Measurements from ENCODE around the gene CD164L2.
"Not testable (repeated sequence)": the region's sequence is repeated elsewhere in the genome, so short reads cannot be mapped to it uniquely, and the experiment has no call there.

CD164L2 gene

DNA sequence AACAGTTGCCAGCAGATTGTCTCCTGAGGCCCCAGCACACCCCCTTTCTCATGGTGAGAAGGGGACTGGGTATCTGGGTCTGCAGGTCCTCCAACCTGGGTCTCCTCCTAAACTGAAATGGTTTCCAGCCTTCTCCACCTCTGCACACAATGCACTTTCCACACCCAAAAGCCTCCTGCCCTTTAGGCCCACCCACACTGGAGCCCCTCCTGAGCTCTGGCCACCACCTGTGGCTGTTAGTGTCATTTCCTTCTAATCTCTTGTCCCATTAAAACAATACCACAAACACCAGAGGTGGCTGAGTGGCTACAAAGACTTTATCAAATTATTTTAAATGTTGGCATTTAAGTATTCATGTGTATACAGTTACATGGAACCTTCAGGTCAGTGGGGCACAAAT is 20.8 kb upstream of the CD164L2 start:
- DNase-seq = no peak

- peak; percentile 26 for DNase-seq
Measured at GRCh38 chr1:27403065-27403726, 20.1 kb upstream of the CD164L2 start.

- DNase-seq = peak; percentile 45
Measured at GRCh38 chr1:27402349-27402754, 19.2 kb upstream of the CD164L2 start.

DNA sequence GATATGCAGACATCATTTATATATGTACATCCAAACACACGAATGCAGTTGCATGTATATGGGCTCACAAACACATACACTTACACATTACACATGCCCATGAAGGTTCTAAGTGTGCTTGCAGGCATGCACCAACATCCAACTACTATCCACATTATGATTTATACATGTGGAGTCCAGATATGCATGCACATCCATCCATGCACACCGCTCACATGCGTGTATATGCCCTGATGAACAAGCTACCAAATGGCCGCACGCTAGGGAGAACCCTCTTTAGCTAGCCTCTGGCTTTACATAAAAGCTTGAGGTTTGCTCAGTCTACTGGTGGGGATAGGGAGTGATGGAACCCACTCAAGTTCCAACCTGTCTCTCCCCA is 17.8 kb upstream of the CD164L2 start:
- DNase-seq = no peak

DNA sequence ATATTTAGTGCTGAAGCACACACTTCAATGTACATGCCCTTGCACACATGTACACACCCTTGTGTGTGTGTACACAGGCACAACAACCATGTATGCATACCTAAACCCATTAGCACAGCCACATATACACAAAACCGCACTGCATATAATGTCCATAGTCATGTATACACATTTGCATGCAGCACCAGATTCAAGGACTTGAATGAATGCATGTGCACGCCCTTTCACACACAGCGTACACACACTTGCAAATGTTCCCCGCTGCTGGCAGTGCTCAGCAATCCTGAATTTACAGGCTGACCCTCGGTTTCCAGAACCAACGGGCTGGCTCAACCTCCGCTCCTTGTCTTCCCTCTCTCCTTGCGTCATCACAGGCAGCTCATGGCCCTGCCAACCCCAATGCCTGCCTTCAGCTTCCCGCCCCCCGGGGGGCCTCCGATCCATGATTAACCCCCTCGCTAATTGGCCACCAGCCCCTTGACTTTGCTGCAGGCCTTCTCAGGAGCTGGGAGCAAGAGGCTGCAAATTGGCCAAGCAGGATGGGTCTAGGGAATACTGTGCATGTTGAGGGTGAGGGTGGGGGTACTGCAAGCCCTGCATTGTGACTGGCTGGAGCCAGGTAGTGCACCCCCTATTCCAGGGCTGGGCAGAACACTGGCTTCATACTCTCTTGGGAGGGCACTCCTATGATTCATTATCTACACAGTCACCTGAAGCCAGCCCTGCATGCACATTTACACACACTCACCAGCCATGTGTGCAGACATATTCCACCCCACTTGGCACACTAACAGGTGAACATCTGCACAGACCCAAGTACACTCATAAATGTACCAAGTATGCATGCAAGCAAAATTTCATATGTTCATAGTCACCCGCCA is 17.2 kb upstream of the CD164L2 start:
- DNase-seq = no peak

DNA sequence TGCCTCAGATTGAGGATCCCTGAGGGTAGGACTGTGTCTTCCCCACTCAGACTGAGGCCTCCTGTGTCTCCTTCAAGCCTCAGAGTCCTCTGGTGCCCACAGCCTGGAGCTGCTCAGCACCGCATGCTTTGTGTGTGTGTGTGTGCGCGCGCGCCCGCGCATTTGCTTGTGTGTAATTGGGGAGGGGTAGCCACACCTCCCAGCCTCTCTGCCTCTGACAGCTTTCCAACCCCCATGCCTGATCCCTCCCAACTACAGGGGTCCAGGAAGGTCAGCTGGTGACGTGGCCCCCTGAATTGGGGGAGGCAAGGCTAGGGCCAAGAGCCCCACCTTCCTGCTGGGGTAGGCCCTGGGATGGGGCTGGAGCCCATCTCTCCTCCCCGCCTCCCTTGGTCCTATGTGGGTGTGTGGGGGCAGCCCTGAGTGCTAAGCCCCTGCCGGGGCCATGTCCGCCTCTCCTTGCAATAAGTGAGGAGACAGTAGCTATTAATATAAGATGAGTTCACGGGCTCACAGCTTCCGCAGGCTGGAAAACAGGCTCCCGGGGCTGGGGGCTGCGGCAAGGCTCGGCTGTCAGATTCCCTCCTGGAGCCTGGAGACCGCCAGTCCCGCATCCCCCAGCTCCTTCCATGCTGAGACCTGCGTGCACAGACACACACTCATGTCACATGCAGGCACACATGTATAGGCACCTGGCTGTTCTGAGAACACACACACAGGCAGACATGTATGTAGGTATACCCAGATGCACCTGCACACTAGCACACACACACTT is 16.3 kb upstream of the CD164L2 start:
- DNase-seq = no peak

DNA sequence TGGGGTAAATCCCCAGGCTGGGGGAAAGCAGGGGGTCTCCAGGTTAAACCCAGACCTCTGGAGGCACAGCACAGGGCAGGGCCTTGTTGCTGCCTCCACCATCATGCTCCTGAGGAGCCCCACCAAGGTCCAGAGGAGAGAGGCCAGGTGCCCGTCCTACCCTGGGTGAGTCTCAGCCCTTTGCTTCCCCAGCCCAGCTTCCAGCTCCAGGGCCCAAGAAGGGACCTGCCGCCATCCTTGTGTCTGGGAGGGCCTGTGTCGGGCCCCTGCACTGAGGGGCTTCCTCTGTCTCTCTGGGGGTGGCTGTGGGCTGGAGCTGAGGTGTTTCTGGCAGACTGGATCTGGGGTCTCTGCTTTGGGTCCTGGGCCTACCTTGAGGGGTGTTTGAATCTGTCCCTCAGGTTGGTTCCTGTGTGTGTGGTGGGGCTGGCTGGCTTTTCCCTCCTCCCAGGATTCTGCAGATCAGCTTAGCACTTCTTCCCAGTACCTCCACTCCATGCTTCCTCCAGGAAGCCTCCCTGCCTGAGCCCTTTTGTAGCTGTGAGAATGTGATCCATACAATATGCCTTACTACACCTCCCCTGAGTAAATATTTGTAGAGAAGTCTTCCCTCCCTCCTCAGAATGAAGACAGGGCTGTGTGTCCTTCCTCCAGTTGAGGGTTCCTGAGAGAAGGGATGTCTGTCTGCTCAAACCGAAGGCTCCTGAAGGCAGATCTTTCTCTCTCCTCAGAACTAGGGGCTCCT is 15.4 kb upstream of the CD164L2 start:
- DNase-seq = no peak

DNA sequence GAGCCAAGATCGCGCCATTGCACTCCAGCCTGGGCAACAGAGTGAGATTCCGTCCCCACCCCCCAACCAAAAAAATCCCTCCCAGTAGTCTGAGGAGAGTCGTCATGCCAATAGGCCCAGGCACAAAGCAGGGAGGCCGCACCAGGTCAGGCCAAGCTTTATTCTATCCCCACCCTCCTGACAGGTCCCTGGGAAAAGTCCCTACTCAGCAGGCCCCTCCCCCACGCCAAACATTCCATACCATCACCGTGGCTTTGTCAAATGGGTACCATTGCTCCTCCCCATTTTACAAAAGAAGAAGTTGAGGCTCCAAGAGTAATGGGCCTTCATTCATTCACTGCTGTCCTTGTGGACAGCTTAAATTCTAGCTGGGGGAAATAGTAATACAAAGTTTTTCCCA is 14.6 kb upstream of the CD164L2 start:
- no peak for DNase-seq

DNA sequence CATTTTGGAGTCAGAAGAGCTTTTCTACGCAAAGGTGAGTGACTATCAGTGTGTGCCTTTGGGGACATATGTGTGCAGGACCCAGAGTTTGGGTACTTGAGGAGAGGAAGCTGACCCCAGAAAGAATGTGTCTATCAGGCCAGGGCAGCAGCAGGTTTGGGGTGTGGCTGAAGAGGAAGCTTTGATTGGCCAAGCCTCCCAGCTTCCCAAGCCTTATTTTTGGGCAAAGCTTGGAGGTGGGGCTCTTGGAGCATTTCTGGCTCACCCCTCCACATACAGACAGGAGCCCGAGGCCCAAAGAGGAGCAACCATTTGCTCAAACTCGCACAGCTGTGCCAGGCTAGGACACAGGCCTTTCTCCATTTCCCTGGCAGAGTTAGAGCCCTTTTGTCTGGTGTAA is 14.0 kb upstream of the CD164L2 start:
- no peak for DNase-seq

DNA sequence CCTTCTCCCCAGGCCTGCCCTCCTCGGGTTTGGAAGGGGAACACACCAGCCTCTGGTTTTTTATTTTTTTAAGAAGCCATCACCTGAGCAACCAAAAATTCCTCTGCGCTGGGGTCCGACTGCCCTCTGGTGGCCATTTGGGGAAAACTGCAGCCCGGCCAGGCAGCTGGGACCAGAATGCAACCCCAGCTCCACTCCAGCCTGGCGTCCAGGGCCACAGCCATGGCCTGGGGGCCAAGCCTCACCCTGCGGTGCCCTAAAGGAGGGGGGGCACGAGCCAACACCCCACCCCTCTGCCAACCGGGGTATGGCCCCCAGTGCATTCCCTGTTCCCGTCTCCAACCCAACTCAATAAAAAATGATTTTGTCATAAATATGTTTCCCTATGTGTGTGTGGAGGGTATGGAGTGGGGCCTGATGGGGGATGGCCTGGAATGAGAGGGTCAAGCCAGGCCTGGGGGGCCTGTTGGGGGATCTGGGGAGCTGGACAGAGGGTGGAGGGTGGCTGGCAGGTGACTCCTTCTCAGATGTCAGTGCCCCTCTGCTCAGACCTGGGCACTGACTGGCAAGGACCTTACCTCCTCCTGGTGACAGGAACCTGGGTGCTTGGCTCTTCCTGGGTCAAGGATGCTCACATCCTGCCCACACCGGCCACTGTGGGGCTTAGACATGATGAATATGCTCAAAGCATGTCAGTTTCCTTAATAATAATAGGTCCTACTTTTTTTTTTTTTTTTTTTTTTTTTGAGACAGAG is 12.5 kb upstream of the CD164L2 start:
- peak; percentile 65 for DNase-seq

GRCh38 chr1:27394925-27395324 is 11.8 kb upstream of the CD164L2 start:
- DNase-seq = no peak

DNA sequence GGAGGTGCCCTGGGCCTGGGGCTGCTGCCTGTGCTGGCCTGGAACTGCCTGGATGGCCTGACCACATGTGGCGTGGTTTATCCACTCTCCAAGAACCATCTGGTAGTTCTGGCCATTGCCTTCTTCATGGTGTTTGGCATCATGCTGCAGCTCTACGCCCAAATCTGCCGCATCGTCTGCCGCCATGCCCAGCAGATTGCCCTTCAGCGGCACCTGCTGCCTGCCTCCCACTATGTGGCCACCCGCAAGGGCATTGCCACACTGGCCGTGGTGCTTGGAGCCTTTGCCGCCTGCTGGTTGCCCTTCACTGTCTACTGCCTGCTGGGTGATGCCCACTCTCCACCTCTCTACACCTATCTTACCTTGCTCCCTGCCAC is 11.1 kb upstream of the CD164L2 start:
- no peak for DNase-seq

DNA sequence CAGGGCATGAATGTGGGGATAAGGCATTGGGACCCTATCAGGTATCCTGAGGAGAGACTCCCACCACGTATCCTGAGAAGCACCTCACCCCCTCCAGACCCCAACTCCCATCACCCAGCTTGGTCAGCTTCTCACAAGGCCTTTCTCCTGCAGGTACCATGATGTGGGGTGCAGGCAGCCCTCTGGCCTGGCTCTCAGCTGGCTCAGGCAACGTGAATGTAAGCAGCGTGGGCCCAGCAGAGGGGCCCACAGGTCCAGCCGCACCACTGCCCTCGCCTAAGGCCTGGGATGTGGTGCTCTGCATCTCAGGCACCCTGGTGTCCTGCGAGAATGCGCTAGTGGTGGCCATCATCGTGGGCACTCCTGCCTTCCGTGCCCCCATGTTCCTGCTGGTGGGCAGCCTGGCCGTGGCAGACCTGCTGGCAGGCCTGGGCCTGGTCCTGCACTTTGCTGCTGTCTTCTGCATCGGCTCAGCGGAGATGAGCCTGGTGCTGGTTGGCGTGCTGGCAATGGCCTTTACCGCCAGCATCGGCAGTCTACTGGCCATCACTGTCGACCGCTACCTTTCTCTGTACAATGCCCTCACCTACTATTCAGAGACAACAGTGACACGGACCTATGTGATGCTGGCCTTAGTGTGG is 10.6 kb upstream of the CD164L2 start:
- no peak for DNase-seq

GRCh38 chr1:27392778-27393635 is 9.9 kb upstream of the CD164L2 start:
- DNase-seq = no peak

GRCh38 chr1:27392096-27392777 is 9.1 kb upstream of the CD164L2 start, which contains the start of gene GPR3:
Gene GPR3 (plus strand): TSS chr1:27392622. CDS start chr1:27393799, 1,177 bp downstream.
- DNase-seq = peak; percentile 90

- DNase-seq = peak; percentile 36
Measured at GRCh38 chr1:27391511-27392095, 8.5 kb upstream of the CD164L2 start.

- DNase-seq = no peak
Measured at GRCh38 chr1:27388337-27389005, 5.3 kb upstream of the CD164L2 start.

- not testable (repeated sequence) for DNase-seq
Measured at GRCh38 chr1:27384797-27385196, 1.7 kb upstream of the CD164L2 start.

GRCh38 chr1:27383661-27384060 is 528 bp upstream of the CD164L2 start:
- DNase-seq = no peak
